ENCODE data around the gene CDT1.

The CDT1 gene

GRCh38 chr16:88837806-88838205 lies 34.2 kb downstream of the CDT1 start:
- ChIA-PET POLR2A (no interaction called here), CTCF (no interaction called here)
- TF ChIP-seq CTCF (IDR thresholded peaks at IDR 0.05; ENCODE audit: insufficient read depth, low read length, missing control alignments) = no peak
- DNase-seq (ENCODE audit: low read depth, low spot score) = no peak
- H3K4me3 ChIP-seq (ENCODE audit: low read depth, low read length) = no peak overlapping the region

- POLR2A ChIA-PET = no interaction called here
- no peak for TF ChIP-seq CTCF (IDR thresholded peaks at IDR 0.05; ENCODE audit: insufficient read depth, low read length, missing control alignments)
- DNase-seq (ENCODE audit: low read depth, low spot score) = no peak
- H3K4me3 ChIP-seq (ENCODE audit: low read depth, low read length) = no peak overlapping the region
- CTCF ChIA-PET = no interaction called here
Observed at GRCh38 chr16:88838566-88838965, 35.0 kb downstream of the CDT1 start.

GRCh38 chr16:88839026-88839529 lies 35.5 kb downstream of the CDT1 start:
- DNase-seq (ENCODE audit: low read depth, low spot score) = no peak
- ChIA-PET CTCF (interaction anchor here (1.8 kb wide), 1 partner anchor 18 kb away, joined by 6 read pairs; the partner anchor contains the start of genes GALNS and TRAPPC2L), POLR2A (no interaction called here)
- no peak for TF ChIP-seq CTCF (IDR thresholded peaks at IDR 0.05; ENCODE audit: insufficient read depth, low read length, missing control alignments)
- no peak overlapping the region for H3K4me3 ChIP-seq (ENCODE audit: low read depth, low read length)

- TF ChIP-seq CTCF (IDR thresholded peaks at IDR 0.05; ENCODE audit: insufficient read depth, low read length, missing control alignments) = no peak
- DNase-seq (ENCODE audit: low read depth, low spot score) = no peak
- CTCF ChIA-PET = interaction anchor here (1.8 kb wide), 1 partner anchor 17 kb away, joined by 6 read pairs; the partner anchor contains the start of genes GALNS and TRAPPC2L
- POLR2A ChIA-PET = no interaction called here
- H3K4me3 ChIP-seq (ENCODE audit: low read depth, low read length) = no peak overlapping the region
Observed at GRCh38 chr16:88839745-88840599, 36.4 kb downstream of the CDT1 start.

GRCh38 chr16:88840600-88841215 lies 37.1 kb downstream of the CDT1 start:
- no peak overlapping the region for H3K4me3 ChIP-seq (ENCODE audit: low read depth, low read length)
- DNase-seq (ENCODE audit: low read depth, low spot score) = no peak
- ChIA-PET POLR2A (interaction anchor here (0.6 kb wide), 1 partner anchor 191 kb away, joined by 3 read pairs; no protein-coding TSS in a partner anchor), CTCF (interaction anchor here (1.2 to 1.8 kb wide), 2 partner anchors 17 to 18 kb away, joined by 5 to 6 read pairs; partner anchors contain the start of genes GALNS and TRAPPC2L)
- TF ChIP-seq CTCF (IDR thresholded peaks at IDR 0.05; ENCODE audit: insufficient read depth, low read length, missing control alignments) = no peak

Measured in AG04449 (cell line).